Measurements from ENCODE around the gene ZNF726. TPM values are rescaled to one million over a fixed set of nuclear protein-coding genes. Genes with fewer than 3 reads are reported as not detected.

The ZNF726 gene
- total and polyA plus RNA-seq, 2 experiments from 2014 or later = 0.48 to 0.66 TPM

DNA sequence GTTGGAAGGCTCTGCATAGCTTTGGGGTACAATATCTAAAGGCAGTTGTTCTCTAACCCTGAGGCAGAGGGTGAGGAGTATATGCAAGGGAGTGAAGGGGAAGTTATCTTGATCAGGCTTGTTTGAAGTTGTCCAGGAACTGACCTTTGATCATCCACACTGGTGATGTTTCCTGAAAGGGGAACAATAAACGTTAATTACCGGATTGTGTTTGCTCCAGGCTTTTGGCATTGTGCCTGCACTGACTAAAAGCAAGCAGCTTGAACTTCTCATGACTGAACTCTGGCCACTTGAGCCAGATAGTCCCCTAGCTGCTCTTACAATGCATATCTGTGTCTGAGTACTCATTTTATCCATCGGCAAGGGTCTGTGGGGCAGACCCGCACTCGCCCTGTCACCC, 27.0 kb upstream of the ZNF726 start:
- no peak for DNase-seq (ENCODE audit: low spot score)
- Histone ChIP-seq H3K4me3 (no peak overlapping the region), H3K4me1 (ENCODE audit: insufficient read depth) (no peaks in the 10 kb centered on the region), H3K27me3 (ENCODE audit: insufficient read depth) (no peaks in the 10 kb centered on the region), H3K27ac (ENCODE audit: low read depth) (no peak overlapping the region), H3K4me2 (no peak overlapping the region), H3K9me2 (ENCODE audit: insufficient read depth) (no peaks in the 10 kb centered on the region), H3F3A (replicated peaks; ENCODE audit: low read depth) (no peaks in the 10 kb centered on the region), H2AFZ (no peak overlapping the region), H3K36me3 (ENCODE audit: insufficient read depth) (no peaks in the 10 kb centered on the region), H3K79me2 (replicated peaks; ENCODE audit: insufficient read depth) (no peaks in the 10 kb centered on the region), H4K20me1 (replicated peaks; ENCODE audit: insufficient read depth) (no peaks in the 10 kb centered on the region)
- TF ChIP-seq ZNF114 (CRISPR knock-in tag; IDR thresholded peaks at IDR 0.05) (no peak), JUNB (IDR thresholded peaks at IDR 0.05; ENCODE audit: unreplicated experiment) (no peak), EZH2phosphoT487 (IDR thresholded peaks at IDR 0.05; ENCODE audit: unreplicated experiment) (no peak), NANOG (IDR thresholded peaks at IDR 0.05; ENCODE audit: borderline replicate concordance) (no peak), STAT1 (IDR thresholded peaks at IDR 0.05; ENCODE audit: unreplicated experiment) (no peak), POLR2AphosphoS5 (IDR thresholded peaks at IDR 0.05; ENCODE audit: low read depth) (no peak), CREB1 (CRISPR knock-in tag; IDR thresholded peaks at IDR 0.05; ENCODE audit: low read depth) (no peak), ZNF331 (CRISPR knock-in tag; IDR thresholded peaks at IDR 0.05; ENCODE audit: low read depth) (no peak), EZH2 (IDR thresholded peaks at IDR 0.05; ENCODE audit: low read depth, unreplicated experiment) (no peak)
- TF ChIP-seq, protein P1, sequence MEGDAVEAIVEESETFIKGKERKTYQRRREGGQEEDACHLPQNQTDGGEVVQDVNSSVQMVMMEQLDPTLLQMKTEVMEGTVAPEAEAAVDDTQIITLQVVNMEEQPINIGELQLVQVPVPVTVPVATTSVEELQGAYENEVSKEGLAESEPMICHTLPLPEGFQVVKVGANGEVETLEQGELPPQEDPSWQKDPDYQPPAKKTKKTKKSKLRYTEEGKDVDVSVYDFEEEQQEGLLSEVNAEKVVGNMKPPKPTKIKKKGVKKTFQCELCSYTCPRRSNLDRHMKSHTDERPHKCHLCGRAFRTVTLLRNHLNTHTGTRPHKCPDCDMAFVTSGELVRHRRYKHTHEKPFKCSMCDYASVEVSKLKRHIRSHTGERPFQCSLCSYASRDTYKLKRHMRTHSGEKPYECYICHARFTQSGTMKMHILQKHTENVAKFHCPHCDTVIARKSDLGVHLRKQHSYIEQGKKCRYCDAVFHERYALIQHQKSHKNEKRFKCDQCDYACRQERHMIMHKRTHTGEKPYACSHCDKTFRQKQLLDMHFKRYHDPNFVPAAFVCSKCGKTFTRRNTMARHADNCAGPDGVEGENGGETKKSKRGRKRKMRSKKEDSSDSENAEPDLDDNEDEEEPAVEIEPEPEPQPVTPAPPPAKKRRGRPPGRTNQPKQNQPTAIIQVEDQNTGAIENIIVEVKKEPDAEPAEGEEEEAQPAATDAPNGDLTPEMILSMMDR (conservative IDR thresholded peaks at IDR 0.05; ENCODE audit: low read depth in 2 of 2) = no peak
- TF ChIP-seq, protein P2, sequence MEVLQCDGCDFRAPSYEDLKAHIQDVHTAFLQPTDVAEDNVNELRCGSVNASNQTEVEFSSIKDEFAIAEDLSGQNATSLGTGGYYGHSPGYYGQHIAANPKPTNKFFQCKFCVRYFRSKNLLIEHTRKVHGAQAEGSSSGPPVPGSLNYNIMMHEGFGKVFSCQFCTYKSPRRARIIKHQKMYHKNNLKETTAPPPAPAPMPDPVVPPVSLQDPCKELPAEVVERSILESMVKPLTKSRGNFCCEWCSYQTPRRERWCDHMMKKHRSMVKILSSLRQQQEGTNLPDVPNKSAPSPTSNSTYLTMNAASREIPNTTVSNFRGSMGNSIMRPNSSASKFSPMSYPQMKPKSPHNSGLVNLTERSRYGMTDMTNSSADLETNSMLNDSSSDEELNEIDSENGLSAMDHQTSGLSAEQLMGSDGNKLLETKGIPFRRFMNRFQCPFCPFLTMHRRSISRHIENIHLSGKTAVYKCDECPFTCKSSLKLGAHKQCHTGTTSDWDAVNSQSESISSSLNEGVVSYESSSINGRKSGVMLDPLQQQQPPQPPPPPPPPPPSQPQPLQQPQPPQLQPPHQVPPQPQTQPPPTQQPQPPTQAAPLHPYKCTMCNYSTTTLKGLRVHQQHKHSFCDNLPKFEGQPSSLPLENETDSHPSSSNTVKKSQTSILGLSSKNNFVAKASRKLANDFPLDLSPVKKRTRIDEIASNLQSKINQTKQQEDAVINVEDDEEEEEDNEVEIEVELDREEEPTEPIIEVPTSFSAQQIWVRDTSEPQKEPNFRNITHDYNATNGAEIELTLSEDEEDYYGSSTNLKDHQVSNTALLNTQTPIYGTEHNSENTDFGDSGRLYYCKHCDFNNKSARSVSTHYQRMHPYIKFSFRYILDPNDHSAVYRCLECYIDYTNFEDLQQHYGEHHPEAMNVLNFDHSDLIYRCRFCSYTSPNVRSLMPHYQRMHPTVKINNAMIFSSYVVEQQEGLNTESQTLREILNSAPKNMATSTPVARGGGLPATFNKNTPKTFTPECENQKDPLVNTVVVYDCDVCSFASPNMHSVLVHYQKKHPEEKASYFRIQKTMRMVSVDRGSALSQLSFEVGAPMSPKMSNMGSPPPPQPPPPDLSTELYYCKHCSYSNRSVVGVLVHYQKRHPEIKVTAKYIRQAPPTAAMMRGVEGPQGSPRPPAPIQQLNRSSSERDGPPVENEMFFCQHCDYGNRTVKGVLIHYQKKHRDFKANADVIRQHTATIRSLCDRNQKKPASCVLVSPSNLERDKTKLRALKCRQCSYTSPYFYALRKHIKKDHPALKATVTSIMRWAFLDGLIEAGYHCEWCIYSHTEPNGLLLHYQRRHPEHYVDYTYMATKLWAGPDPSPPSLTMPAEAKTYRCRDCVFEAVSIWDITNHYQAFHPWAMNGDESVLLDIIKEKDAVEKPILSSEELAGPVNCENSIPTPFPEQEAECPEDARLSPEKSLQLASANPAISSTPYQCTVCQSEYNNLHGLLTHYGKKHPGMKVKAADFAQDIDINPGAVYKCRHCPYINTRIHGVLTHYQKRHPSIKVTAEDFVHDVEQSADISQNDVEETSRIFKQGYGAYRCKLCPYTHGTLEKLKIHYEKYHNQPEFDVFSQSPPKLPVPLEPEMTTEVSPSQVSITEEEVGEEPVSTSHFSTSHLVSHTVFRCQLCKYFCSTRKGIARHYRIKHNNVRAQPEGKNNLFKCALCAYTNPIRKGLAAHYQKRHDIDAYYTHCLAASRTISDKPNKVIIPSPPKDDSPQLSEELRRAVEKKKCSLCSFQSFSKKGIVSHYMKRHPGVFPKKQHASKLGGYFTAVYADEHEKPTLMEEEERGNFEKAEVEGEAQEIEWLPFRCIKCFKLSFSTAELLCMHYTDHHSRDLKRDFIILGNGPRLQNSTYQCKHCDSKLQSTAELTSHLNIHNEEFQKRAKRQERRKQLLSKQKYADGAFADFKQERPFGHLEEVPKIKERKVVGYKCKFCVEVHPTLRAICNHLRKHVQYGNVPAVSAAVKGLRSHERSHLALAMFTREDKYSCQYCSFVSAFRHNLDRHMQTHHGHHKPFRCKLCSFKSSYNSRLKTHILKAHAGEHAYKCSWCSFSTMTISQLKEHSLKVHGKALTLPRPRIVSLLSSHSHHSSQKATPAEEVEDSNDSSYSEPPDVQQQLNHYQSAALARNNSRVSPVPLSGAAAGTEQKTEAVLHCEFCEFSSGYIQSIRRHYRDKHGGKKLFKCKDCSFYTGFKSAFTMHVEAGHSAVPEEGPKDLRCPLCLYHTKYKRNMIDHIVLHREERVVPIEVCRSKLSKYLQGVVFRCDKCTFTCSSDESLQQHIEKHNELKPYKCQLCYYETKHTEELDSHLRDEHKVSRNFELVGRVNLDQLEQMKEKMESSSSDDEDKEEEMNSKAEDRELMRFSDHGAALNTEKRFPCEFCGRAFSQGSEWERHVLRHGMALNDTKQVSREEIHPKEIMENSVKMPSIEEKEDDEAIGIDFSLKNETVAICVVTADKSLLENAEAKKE (CRISPR knock-in tag; IDR thresholded peaks at IDR 0.05) = no peak
- TF ChIP-seq, protein P3, sequence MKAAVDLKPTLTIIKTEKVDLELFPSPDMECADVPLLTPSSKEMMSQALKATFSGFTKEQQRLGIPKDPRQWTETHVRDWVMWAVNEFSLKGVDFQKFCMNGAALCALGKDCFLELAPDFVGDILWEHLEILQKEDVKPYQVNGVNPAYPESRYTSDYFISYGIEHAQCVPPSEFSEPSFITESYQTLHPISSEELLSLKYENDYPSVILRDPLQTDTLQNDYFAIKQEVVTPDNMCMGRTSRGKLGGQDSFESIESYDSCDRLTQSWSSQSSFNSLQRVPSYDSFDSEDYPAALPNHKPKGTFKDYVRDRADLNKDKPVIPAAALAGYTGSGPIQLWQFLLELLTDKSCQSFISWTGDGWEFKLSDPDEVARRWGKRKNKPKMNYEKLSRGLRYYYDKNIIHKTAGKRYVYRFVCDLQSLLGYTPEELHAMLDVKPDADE (IDR thresholded peaks at IDR 0.05) = no peak
- TF ChIP-seq, protein P4, sequence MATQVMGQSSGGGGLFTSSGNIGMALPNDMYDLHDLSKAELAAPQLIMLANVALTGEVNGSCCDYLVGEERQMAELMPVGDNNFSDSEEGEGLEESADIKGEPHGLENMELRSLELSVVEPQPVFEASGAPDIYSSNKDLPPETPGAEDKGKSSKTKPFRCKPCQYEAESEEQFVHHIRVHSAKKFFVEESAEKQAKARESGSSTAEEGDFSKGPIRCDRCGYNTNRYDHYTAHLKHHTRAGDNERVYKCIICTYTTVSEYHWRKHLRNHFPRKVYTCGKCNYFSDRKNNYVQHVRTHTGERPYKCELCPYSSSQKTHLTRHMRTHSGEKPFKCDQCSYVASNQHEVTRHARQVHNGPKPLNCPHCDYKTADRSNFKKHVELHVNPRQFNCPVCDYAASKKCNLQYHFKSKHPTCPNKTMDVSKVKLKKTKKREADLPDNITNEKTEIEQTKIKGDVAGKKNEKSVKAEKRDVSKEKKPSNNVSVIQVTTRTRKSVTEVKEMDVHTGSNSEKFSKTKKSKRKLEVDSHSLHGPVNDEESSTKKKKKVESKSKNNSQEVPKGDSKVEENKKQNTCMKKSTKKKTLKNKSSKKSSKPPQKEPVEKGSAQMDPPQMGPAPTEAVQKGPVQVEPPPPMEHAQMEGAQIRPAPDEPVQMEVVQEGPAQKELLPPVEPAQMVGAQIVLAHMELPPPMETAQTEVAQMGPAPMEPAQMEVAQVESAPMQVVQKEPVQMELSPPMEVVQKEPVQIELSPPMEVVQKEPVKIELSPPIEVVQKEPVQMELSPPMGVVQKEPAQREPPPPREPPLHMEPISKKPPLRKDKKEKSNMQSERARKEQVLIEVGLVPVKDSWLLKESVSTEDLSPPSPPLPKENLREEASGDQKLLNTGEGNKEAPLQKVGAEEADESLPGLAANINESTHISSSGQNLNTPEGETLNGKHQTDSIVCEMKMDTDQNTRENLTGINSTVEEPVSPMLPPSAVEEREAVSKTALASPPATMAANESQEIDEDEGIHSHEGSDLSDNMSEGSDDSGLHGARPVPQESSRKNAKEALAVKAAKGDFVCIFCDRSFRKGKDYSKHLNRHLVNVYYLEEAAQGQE (IDR thresholded peaks at IDR 0.05; ENCODE audit: unreplicated experiment) = no peak
- Mint-ChIP-seq H3K4me1 (no peaks in the 10 kb centered on the region), H3K27me3 (ENCODE audit: insufficient read depth, low read depth, poor library complexity) (peaks cover 3% of the 10 kb centered on the region), H3K4me3 (no peak overlapping the region), H3K9me3 (peaks cover 80% of the 10 kb centered on the region), H3K36me3 (ENCODE audit: low read depth) (peaks cover 24% of the 10 kb centered on the region), H3K27ac (no peak overlapping the region)
- no peak for ATAC-seq

Measured in GM23338 (cell line).